Liver (tissue), 9 donors: ENCODE results near the gene DTWD2. TPM values are rescaled to one million over a fixed set of nuclear protein-coding genes. Genes with fewer than 3 reads are reported as not detected.

Experiments used
- DNase-seq: peaks from one replicate; pipeline ENCODE4 v3.0.0-alpha.2; 2017; ENCODE audit warnings: low spot score
- H3K27ac ChIP-seq, 2 donors: one replicate each; pipeline ENCODE4 v1.7.0; 2013; ENCODE audit warnings: inconsistent platforms in 2 of 2, low read length in 2 of 2, control low read depth in 1 of 2, low read depth in 1 of 2, mild to moderate bottlenecking in 1 of 2
- H3K27me3 ChIP-seq, 4 donors: one replicate each; pipeline versions ENCODE4 v1.6.1 to v1.7.0; 2013; ENCODE audit warnings: low read length in 3 of 4, inconsistent platforms in 1 of 4, mild to moderate bottlenecking in 1 of 4, moderate library complexity in 1 of 4; ENCODE audit not compliant: control insufficient read depth in 4 of 4, insufficient read depth in 4 of 4
- H3K36me3 ChIP-seq, 4 donors: one replicate each; pipeline versions ENCODE4 v1.6.1 to v1.7.0; 2013; ENCODE audit warnings: low read length in 3 of 4, mild to moderate bottlenecking in 3 of 4, low read depth in 1 of 4, moderate library complexity in 1 of 4; ENCODE audit not compliant: control insufficient read depth in 4 of 4, insufficient read depth in 3 of 4
- H3K4me1 ChIP-seq, 4 donors: one replicate each; pipeline versions ENCODE4 v1.6.1 to v1.7.0; 2013; ENCODE audit warnings: low read length in 3 of 4, mild to moderate bottlenecking in 3 of 4, moderate library complexity in 1 of 4; ENCODE audit not compliant: control insufficient read depth in 4 of 4, insufficient read depth in 4 of 4
- H3K4me3 ChIP-seq, 3 donors: one replicate each; pipeline versions ENCODE4 v1.6.1 to v1.7.0; 2013; ENCODE audit warnings: low read length in 3 of 3, control low read depth in 1 of 3, low read depth in 1 of 3, mild to moderate bottlenecking in 1 of 3
- H3K9ac ChIP-seq, 2 donors: one replicate each; pipeline ENCODE4 v1.7.0; 2013; ENCODE audit warnings: low read length in 2 of 2, mild to moderate bottlenecking in 2 of 2, moderate library complexity in 2 of 2, control low read depth in 1 of 2, low read depth in 1 of 2
- H3K9me3 ChIP-seq, 4 donors: one replicate each; pipeline versions ENCODE4 v1.6.1 to v1.7.0; 2013; ENCODE audit warnings: low read length in 3 of 4; ENCODE audit not compliant: control insufficient read depth in 4 of 4
- EGR1 ChIP-seq, 2 donors: IDR thresholded peaks; 2 replicates each; pipeline ENCODE4 v1.6.1; 2016 to 2018; ENCODE audit warnings: antibody characterized with exemption in 2 of 2, low read depth in 2 of 2
- FOXA1 ChIP-seq: IDR thresholded peaks from 2 replicates; pipeline ENCODE4 v1.6.1; 2016; ENCODE audit warnings: antibody characterized with exemption
- FOXA2 ChIP-seq: IDR thresholded peaks from 2 replicates; pipeline ENCODE4 v1.6.1; 2016; ENCODE audit warnings: antibody characterized with exemption
- GABPA ChIP-seq, 2 donors: IDR thresholded peaks in 1 of 2; conservative IDR thresholded peaks in 1 of 2; 2 replicates each; pipeline ENCODE4 v1.6.1; 2016; ENCODE audit warnings: antibody characterized with exemption in 2 of 2, mild to moderate bottlenecking in 1 of 2, moderate library complexity in 1 of 2
- HNF4A ChIP-seq, 2 donors: conservative IDR thresholded peaks; 2 replicates each; pipeline ENCODE4 v1.6.1; 2016; ENCODE audit warnings: antibody characterized with exemption in 2 of 2, mild to moderate bottlenecking in 2 of 2
- HNF4G ChIP-seq: IDR thresholded peaks from 2 replicates; pipeline ENCODE4 v1.6.1; 2016; ENCODE audit warnings: antibody characterized with exemption
- JUND ChIP-seq, 2 donors: IDR thresholded peaks; 2 replicates each; pipeline ENCODE4 v1.6.1; 2016; ENCODE audit warnings: antibody characterized with exemption in 2 of 2
- NR2F2 ChIP-seq: IDR thresholded peaks from 2 replicates; pipeline ENCODE4 v1.6.1; 2016; ENCODE audit warnings: antibody characterized with exemption
- RAD21 ChIP-seq, 2 donors: IDR thresholded peaks; 2 replicates each; pipeline ENCODE4 v1.6.1; 2016; ENCODE audit warnings: antibody characterized with exemption in 2 of 2, mild to moderate bottlenecking in 2 of 2
- RXRA ChIP-seq, 2 donors: IDR thresholded peaks; 2 replicates each; pipeline ENCODE4 v1.6.1; 2017 to 2018; ENCODE audit warnings: antibody characterized with exemption in 2 of 2, mild to moderate bottlenecking in 1 of 2
- SP1 ChIP-seq: IDR thresholded peaks from 2 replicates; pipeline ENCODE4 v1.6.1; 2018; ENCODE audit warnings: antibody characterized with exemption, mild to moderate bottlenecking
- TAF1 ChIP-seq: conservative IDR thresholded peaks from 2 replicates; pipeline ENCODE4 v1.6.1; 2016; ENCODE audit warnings: antibody characterized with exemption, mild to moderate bottlenecking
- YY1 ChIP-seq: IDR thresholded peaks from 2 replicates; pipeline ENCODE4 v1.6.1; 2016; ENCODE audit warnings: antibody characterized with exemption, mild to moderate bottlenecking
- WGBS: extraction: QIAGEN DNeasy Blood & Tissue Kit; methylation state at CpG from one replicate; pipeline ENCODE4 v1.1.7; 2013; 5-methylcytosine and 5-hydroxymethylcytosine counted together
- polyA plus RNA-seq, 2 donors: library from polyadenylated mRNA; stranded (reverse) in 1 of 2; unstranded in 1 of 2; fragments of 200-250 nt in 1 of 2; fragments of >200 nt in 1 of 2; fragmentation: Nextera tagmentation in 1 of 2; extraction: Ambion mirVana in 1 of 2; gene quantifications; one replicate each; pipeline versions ENCODE4 v1.2.1 to v1.2.3, GENCODE V29; 2013 to 2015
- total RNA-seq, 2 donors: library from RNA; depleted of rRNA; stranded (reverse); fragments of >200 nt; gene quantifications; one replicate each; pipeline ENCODE4 v1.2.3, GENCODE V29; 2014
- TF ChIP-seq, protein P1 (sequence below): IDR thresholded peaks from 2 replicates; pipeline ENCODE4 v1.6.1; 2016; ENCODE audit warnings: antibody characterized with exemption, mild to moderate bottlenecking
- TF ChIP-seq, protein P2 (sequence below): IDR thresholded peaks from 2 replicates; pipeline ENCODE4 v1.6.1; 2016; ENCODE audit warnings: antibody characterized with exemption
- TF ChIP-seq, protein P3 (sequence below): IDR thresholded peaks from 2 replicates; pipeline ENCODE4 v1.6.1; 2016; ENCODE audit warnings: antibody characterized with exemption
- TF ChIP-seq, protein P4 (sequence below): IDR thresholded peaks from 2 replicates; pipeline ENCODE4 v1.6.1; 2016; ENCODE audit warnings: antibody characterized with exemption
- TF ChIP-seq, protein P5 (sequence below): fragments of 150-350 bp; IDR thresholded peaks from 2 replicates; pipeline ENCODE4 v1.5.1; 2017; ENCODE audit warnings: improper control_type of control experiment, low read depth, low read length; ENCODE audit not compliant: missing input control
- donor health status: healthy.
- donor health status: healthy.
- donor health status: healthy.
- donor health status: healthy.
- donor health status: healthy.

The DTWD2 gene
- total and polyA plus RNA-seq, 4 donors, result 2.3 to 10.7 (median 4.3) TPM

DNA sequence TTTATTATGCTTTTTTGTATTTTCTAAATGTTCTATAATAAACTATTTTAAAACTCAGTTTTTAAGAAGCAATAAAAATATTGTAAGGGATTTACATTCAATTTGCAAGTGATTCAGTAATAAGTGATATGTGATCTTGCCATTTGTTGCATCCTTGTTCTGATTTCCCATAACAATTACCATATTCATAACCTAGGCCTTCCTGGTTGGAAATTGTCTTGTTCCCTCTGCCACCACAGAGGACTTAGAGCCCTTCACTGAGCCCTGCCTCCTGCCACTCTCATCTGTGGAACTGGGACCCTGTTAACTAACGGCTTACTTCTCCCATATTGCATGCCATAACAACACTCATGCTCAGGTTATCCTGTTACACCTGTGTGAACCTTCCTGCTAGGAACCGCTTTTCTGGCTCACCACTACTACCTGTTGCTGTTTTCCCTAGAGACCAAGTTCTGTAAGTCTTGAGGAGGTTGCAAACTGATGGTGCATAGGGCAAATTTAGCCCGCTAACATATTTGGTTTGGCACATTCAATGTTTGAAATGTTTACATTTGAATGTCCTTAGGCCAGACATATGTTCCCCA is 32.9 kb upstream of the DTWD2 start:
- WGBS, result 87% methylated on average over 3 of the region's 3 CpGs
- Histone ChIP-seq H3K36me3 (no peaks in the 10 kb centered on the region), H3K9me3 (no peaks in the 10 kb centered on the region), H3K9ac (no peak overlapping the region), H3K27ac (no peak overlapping the region), H3K27me3 (no peaks in the 10 kb centered on the region), H3K4me1 (no peaks in the 10 kb centered on the region), H3K4me3 (no peak overlapping the region)
- no peak for DNase-seq
- TF ChIP-seq YY1, result no peak
- no peak for TF ChIP-seq FOXA1
- TF ChIP-seq TAF1, result no peak
- no peak for TF ChIP-seq JUND (IDR thresholded peaks at IDR 0.05)
- TF ChIP-seq, protein P1, sequence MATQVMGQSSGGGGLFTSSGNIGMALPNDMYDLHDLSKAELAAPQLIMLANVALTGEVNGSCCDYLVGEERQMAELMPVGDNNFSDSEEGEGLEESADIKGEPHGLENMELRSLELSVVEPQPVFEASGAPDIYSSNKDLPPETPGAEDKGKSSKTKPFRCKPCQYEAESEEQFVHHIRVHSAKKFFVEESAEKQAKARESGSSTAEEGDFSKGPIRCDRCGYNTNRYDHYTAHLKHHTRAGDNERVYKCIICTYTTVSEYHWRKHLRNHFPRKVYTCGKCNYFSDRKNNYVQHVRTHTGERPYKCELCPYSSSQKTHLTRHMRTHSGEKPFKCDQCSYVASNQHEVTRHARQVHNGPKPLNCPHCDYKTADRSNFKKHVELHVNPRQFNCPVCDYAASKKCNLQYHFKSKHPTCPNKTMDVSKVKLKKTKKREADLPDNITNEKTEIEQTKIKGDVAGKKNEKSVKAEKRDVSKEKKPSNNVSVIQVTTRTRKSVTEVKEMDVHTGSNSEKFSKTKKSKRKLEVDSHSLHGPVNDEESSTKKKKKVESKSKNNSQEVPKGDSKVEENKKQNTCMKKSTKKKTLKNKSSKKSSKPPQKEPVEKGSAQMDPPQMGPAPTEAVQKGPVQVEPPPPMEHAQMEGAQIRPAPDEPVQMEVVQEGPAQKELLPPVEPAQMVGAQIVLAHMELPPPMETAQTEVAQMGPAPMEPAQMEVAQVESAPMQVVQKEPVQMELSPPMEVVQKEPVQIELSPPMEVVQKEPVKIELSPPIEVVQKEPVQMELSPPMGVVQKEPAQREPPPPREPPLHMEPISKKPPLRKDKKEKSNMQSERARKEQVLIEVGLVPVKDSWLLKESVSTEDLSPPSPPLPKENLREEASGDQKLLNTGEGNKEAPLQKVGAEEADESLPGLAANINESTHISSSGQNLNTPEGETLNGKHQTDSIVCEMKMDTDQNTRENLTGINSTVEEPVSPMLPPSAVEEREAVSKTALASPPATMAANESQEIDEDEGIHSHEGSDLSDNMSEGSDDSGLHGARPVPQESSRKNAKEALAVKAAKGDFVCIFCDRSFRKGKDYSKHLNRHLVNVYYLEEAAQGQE, result no peak
- TF ChIP-seq FOXA2, result no peak
- no peak for TF ChIP-seq NR2F2
- TF ChIP-seq RXRA (IDR thresholded peaks at IDR 0.05), result no peak
- TF ChIP-seq, protein P2, sequence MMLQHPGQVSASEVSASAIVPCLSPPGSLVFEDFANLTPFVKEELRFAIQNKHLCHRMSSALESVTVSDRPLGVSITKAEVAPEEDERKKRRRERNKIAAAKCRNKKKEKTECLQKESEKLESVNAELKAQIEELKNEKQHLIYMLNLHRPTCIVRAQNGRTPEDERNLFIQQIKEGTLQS, result no peak
- TF ChIP-seq SP1, result no peak
- TF ChIP-seq HNF4A (conservative IDR thresholded peaks at IDR 0.05), result no peak
- no peak for TF ChIP-seq EGR1 (IDR thresholded peaks at IDR 0.05; ENCODE audit: low read depth in 2 of 2)
- TF ChIP-seq, protein P3, sequence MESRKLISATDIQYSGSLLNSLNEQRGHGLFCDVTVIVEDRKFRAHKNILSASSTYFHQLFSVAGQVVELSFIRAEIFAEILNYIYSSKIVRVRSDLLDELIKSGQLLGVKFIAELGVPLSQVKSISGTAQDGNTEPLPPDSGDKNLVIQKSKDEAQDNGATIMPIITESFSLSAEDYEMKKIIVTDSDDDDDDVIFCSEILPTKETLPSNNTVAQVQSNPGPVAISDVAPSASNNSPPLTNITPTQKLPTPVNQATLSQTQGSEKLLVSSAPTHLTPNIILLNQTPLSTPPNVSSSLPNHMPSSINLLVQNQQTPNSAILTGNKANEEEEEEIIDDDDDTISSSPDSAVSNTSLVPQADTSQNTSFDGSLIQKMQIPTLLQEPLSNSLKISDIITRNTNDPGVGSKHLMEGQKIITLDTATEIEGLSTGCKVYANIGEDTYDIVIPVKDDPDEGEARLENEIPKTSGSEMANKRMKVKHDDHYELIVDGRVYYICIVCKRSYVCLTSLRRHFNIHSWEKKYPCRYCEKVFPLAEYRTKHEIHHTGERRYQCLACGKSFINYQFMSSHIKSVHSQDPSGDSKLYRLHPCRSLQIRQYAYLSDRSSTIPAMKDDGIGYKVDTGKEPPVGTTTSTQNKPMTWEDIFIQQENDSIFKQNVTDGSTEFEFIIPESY, result no peak
- TF ChIP-seq RAD21 (IDR thresholded peaks at IDR 0.05), result no peak
- no peak for TF ChIP-seq HNF4G
- TF ChIP-seq, protein P4, sequence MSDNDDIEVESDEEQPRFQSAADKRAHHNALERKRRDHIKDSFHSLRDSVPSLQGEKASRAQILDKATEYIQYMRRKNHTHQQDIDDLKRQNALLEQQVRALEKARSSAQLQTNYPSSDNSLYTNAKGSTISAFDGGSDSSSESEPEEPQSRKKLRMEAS, result no peak
- TF ChIP-seq GABPA (IDR thresholded peaks at IDR 0.05 in 1 of 2, conservative IDR thresholded peaks at IDR 0.05 in 1 of 2), result no peak
- TF ChIP-seq, protein P5, sequence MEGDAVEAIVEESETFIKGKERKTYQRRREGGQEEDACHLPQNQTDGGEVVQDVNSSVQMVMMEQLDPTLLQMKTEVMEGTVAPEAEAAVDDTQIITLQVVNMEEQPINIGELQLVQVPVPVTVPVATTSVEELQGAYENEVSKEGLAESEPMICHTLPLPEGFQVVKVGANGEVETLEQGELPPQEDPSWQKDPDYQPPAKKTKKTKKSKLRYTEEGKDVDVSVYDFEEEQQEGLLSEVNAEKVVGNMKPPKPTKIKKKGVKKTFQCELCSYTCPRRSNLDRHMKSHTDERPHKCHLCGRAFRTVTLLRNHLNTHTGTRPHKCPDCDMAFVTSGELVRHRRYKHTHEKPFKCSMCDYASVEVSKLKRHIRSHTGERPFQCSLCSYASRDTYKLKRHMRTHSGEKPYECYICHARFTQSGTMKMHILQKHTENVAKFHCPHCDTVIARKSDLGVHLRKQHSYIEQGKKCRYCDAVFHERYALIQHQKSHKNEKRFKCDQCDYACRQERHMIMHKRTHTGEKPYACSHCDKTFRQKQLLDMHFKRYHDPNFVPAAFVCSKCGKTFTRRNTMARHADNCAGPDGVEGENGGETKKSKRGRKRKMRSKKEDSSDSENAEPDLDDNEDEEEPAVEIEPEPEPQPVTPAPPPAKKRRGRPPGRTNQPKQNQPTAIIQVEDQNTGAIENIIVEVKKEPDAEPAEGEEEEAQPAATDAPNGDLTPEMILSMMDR, result no peak
